Mesodermal cell (in vitro differentiated cells): Measurements from ENCODE around the gene NOTCH4. TPM values are rescaled to one million over a fixed set of nuclear protein-coding genes. Genes with fewer than 3 reads are reported as not detected.
"Not testable (repeated sequence)": the region's sequence is repeated elsewhere in the genome, so short reads cannot be mapped to it uniquely, and the experiment has no call there.

ENCODE experiments used
- H3K27ac ChIP-seq: 2 replicates; pipeline ENCODE4 v1.7.0; 2013; ENCODE audit warnings: mild to moderate bottlenecking, low read depth, low read length, moderate library complexity; ENCODE audit not compliant: severe bottlenecking
- H3K36me3 ChIP-seq: 2 replicates; pipeline ENCODE4 v1.7.1; 2013; ENCODE audit warnings: mild to moderate bottlenecking, low read length, moderate library complexity; ENCODE audit not compliant: control insufficient read depth, insufficient read depth
- H3K4me1 ChIP-seq: one replicate; pipeline ENCODE4 v1.7.1; 2013; ENCODE audit warnings: mild to moderate bottlenecking, low read length; ENCODE audit not compliant: insufficient read depth, control insufficient read depth, poor library complexity, severe bottlenecking
- H3K4me3 ChIP-seq: 2 replicates; pipeline ENCODE4 v1.7.0; 2013; ENCODE audit warnings: low read length, control low read depth, mild to moderate bottlenecking; ENCODE audit not compliant: insufficient read depth, poor library complexity, severe bottlenecking; ENCODE audit errors: extremely low read depth
- H3K9me3 ChIP-seq: 2 replicates; pipeline ENCODE4 v1.7.1; 2013; ENCODE audit warnings: mild to moderate bottlenecking, low read length, moderate library complexity; ENCODE audit not compliant: control insufficient read depth
- WGBS, 2 experiments: methylation state at CpG; one replicate each; pipeline ENCODE4 v1.1.5; 2013; ENCODE audit warnings: missing lambda C conversion rate in 2 of 2; ENCODE audit not compliant: insufficient coverage in 2 of 2; 5-methylcytosine and 5-hydroxymethylcytosine counted together
- polyA plus RNA-seq, 2 experiments: library from polyadenylated mRNA; stranded (reverse); fragments of 50-300 nt; gene quantifications; one replicate each; pipeline ENCODE4 v1.2.3, GENCODE V29; 2013

NOTCH4 gene
- 27.7 TPM for polyA plus RNA-seq (2013, experiment 1 of 2)
- 17.6 TPM for polyA plus RNA-seq (2013, experiment 2 of 2)

- no peak within 1 kb of the TSS for H3K27ac ChIP-seq
- H3K9me3 ChIP-seq, result no peaks in the 10 kb centered on the region
- no peaks in the 10 kb centered on the region for H3K36me3 ChIP-seq
- H3K4me1 ChIP-seq, result no peaks in the 10 kb centered on the region
- 60 to 65% methylated on average over 9 to 17 of the region's 20 CpGs for WGBS, 2 experiments
- peak within 1 kb of the TSS; percentile 9 for H3K4me3 ChIP-seq
Measured at GRCh38 chr6:32223258-32224235, at the start of gene NOTCH4. Gene NOTCH4, minus strand, starts transcription at chr6:32224067. Its CDS starts 139 bp downstream, at chr6:32223928.

- no peaks in the 10 kb centered on the region for H3K36me3 ChIP-seq
- 100% methylated on average over 1 of the region's 1 CpG; no CpG with 5 or more reads in 1 of the 2 experiments for WGBS, 2 experiments
- no peak overlapping the region for H3K4me3 ChIP-seq
- H3K4me1 ChIP-seq, result no peaks in the 10 kb centered on the region
- no peak overlapping the region for H3K27ac ChIP-seq
- no peaks in the 10 kb centered on the region for H3K9me3 ChIP-seq
Measured at GRCh38 chr6:32271429-32271828, 47.6 kb upstream of the NOTCH4 start.

- WGBS, 2 experiments, result 80 to 86% methylated on average over 1 of the region's 3 CpGs
- not testable (repeated sequence) for H3K36me3 ChIP-seq, H3K4me1 ChIP-seq, H3K9me3 ChIP-seq, H3K27ac ChIP-seq, H3K4me3 ChIP-seq
Measured at GRCh38 chr6:32268459-32268858, 44.6 kb upstream of the NOTCH4 start.

- H3K4me1 ChIP-seq, result no peaks in the 10 kb centered on the region
- no peaks in the 10 kb centered on the region for H3K9me3 ChIP-seq
- H3K4me3 ChIP-seq, result no peak overlapping the region
- no peak overlapping the region for H3K27ac ChIP-seq
- no peaks in the 10 kb centered on the region for H3K36me3 ChIP-seq
Measured at GRCh38 chr6:32267035-32267434, 43.2 kb upstream of the NOTCH4 start.

- not testable (repeated sequence) for H3K9me3 ChIP-seq, H3K4me3 ChIP-seq, H3K36me3 ChIP-seq, H3K4me1 ChIP-seq, H3K27ac ChIP-seq
- WGBS, 2 experiments, result 83 to 100% methylated on average over 1 of the region's 4 CpGs
Measured at GRCh38 chr6:32257262-32257661, 33.4 kb upstream of the NOTCH4 start.

- peak overlapping the region; percentile 22 for H3K4me3 ChIP-seq
- H3K9me3 ChIP-seq, result no peaks in the 10 kb centered on the region
- WGBS, 2 experiments, result 18 to 19% methylated on average over 22 to 28 of the region's 30 CpGs
- peak overlapping the region; percentile 92 for H3K27ac ChIP-seq
- H3K36me3 ChIP-seq, result no peaks in the 10 kb centered on the region
- peaks cover 7% of the 10 kb centered on the region for H3K4me1 ChIP-seq
Measured at GRCh38 chr6:32255199-32256153, 31.6 kb upstream of the NOTCH4 start.

- Histone ChIP-seq H3K27ac (no peak overlapping the region), H3K4me1 (peaks cover 7% of the 10 kb centered on the region), H3K4me3 (peak overlapping the region; percentile 22), H3K9me3 (no peaks in the 10 kb centered on the region), H3K36me3 (no peaks in the 10 kb centered on the region)
- 41 to 54% methylated on average over 11 to 12 of the region's 12 CpGs for WGBS, 2 experiments
Measured at GRCh38 chr6:32254761-32255198, 30.9 kb upstream of the NOTCH4 start.

- no peak overlapping the region for H3K4me3 ChIP-seq
- WGBS, 2 experiments, result 82 to 88% methylated on average over 2 of the region's 2 CpGs
- peaks cover 7% of the 10 kb centered on the region for H3K4me1 ChIP-seq
- H3K27ac ChIP-seq, result no peak overlapping the region
- no peaks in the 10 kb centered on the region for H3K36me3 ChIP-seq
- peaks cover 6% of the 10 kb centered on the region for H3K9me3 ChIP-seq
Measured at GRCh38 chr6:32252331-32253009, 28.6 kb upstream of the NOTCH4 start.

- WGBS, 2 experiments, result 47 to 50% methylated on average over 2 of the region's 2 CpGs
- Histone ChIP-seq H3K36me3 (no peaks in the 10 kb centered on the region), H3K9me3 (peaks cover 6% of the 10 kb centered on the region)
Measured at GRCh38 chr6:32249262-32249661, 25.4 kb upstream of the NOTCH4 start.

GRCh38 chr6:32247401-32247800 is 23.5 kb upstream of the NOTCH4 start:
- Histone ChIP-seq H3K9me3 (peaks cover 6% of the 10 kb centered on the region), H3K4me1 (peaks cover 3% of the 10 kb centered on the region), H3K27ac (no peak overlapping the region), H3K36me3 (no peaks in the 10 kb centered on the region), H3K4me3 (no peak overlapping the region)
- WGBS, 2 experiments, result 48 to 71% methylated on average over 2 of the region's 2 CpGs

More at GRCh38 chr6:32249262-32249661, 25.4 kb upstream of the NOTCH4 start:
- Histone ChIP-seq H3K4me3 (no peak overlapping the region), H3K4me1 (peaks cover 3% of the 10 kb centered on the region), H3K27ac (no peak overlapping the region)
